CD14-positive monocyte (primary cell): Measurements from ENCODE around the gene DNAJC1. TPM values are rescaled to one million over a fixed set of nuclear protein-coding genes. Genes with fewer than 3 reads are reported as not detected.

ENCODE experiments used
- DNase-seq, 3 donors: peaks; one replicate each; pipeline ENCODE4 v3.0.0-alpha.2; 2011 to 2022
- H2AFZ ChIP-seq: 2 replicates; pipeline ENCODE4 v1.6.0; 2012; ENCODE audit warnings: mild to moderate bottlenecking, low read depth, low read length, inconsistent platforms; ENCODE audit not compliant: insufficient read depth, poor library complexity, severe bottlenecking
- H3K27ac ChIP-seq, 2 donors: 1 replicate in 1 of 2; 2 replicates in 1 of 2; pipeline ENCODE4 v1.5.1; 2012 to 2013; ENCODE audit warnings: low read length in 2 of 2, control low read depth in 1 of 2, inconsistent platforms in 1 of 2, low read depth in 1 of 2, mild to moderate bottlenecking in 1 of 2
- H3K27me3 ChIP-seq, 2 donors: one replicate each; pipeline versions ENCODE4 v1.6.0 to v1.6.1; 2011 to 2013; ENCODE audit warnings: low read length in 2 of 2; ENCODE audit not compliant: control insufficient read depth in 2 of 2, insufficient read depth in 2 of 2
- H3K36me3 ChIP-seq, 2 donors: replicated peaks in 1 of 2; 1 replicate in 1 of 2; 2 replicates in 1 of 2; pipeline versions ENCODE4 v1.5.1 to v1.6.1; 2012 to 2013; ENCODE audit warnings: low read length in 2 of 2, control low read depth in 1 of 2, inconsistent platforms in 1 of 2, mild to moderate bottlenecking in 1 of 2; ENCODE audit not compliant: insufficient read depth in 2 of 2, control insufficient read depth in 1 of 2
- H3K4me1 ChIP-seq, 2 donors: 1 replicate in 1 of 2; 2 replicates in 1 of 2; pipeline versions ENCODE4 v1.5.1 to v1.6.1; 2012 to 2013; ENCODE audit warnings: low read length in 2 of 2, control low read depth in 1 of 2, inconsistent platforms in 1 of 2, mild to moderate bottlenecking in 1 of 2, moderate library complexity in 1 of 2; ENCODE audit not compliant: insufficient read depth in 2 of 2, control insufficient read depth in 1 of 2
- H3K4me2 ChIP-seq: replicated peaks from 2 replicates; pipeline ENCODE3; 2012; ENCODE audit warnings: low read length, moderate library complexity, mild to moderate bottlenecking; ENCODE audit not compliant: poor library complexity, severe bottlenecking; ENCODE audit errors: extremely low read depth
- H3K4me3 ChIP-seq, 3 experiments: fragments of 200-600 bp in 1 of 3; sonication (generic) in 1 of 3; replicated peaks in 1 of 3; 1 replicate in 2 of 3; 2 replicates in 1 of 3; pipeline ENCODE4 v1.5.1; 2011 to 2013; ENCODE audit warnings: low read length in 3 of 3, mild to moderate bottlenecking in 3 of 3, control low read depth in 2 of 3, low read depth in 2 of 3, inconsistent platforms in 1 of 3, moderate library complexity in 1 of 3
- H3K79me2 ChIP-seq: 2 replicates; pipeline ENCODE4 v1.6.0; 2012; ENCODE audit warnings: mild to moderate bottlenecking, control low read depth, inconsistent platforms, low read length, moderate library complexity; ENCODE audit not compliant: insufficient read depth
- H3K9ac ChIP-seq: 2 replicates; pipeline ENCODE4 v1.6.0; 2017; ENCODE audit warnings: low read length, mild to moderate bottlenecking; ENCODE audit not compliant: insufficient read depth, poor library complexity, severe bottlenecking
- H3K9me3 ChIP-seq, 2 donors: replicated peaks in 1 of 2; 1 replicate in 1 of 2; 2 replicates in 1 of 2; pipeline versions ENCODE4 v1.5.1 to v1.6.1; 2012 to 2013; ENCODE audit warnings: low read length in 2 of 2, control low read depth in 1 of 2; ENCODE audit not compliant: control insufficient read depth in 1 of 2, insufficient read depth in 1 of 2
- H4K20me1 ChIP-seq: 2 replicates; pipeline ENCODE4 v1.6.0; 2012; ENCODE audit warnings: mild to moderate bottlenecking, low read length, control low read depth, moderate library complexity; ENCODE audit not compliant: insufficient read depth
- H3K27ac Mint-ChIP-seq, 7 donors: one replicate each; pipeline ENCODE4 v1.8.0; 2020; ENCODE audit warnings: mild to moderate bottlenecking in 7 of 7, mixed read lengths in 7 of 7, moderate library complexity in 6 of 7, inconsistent platforms in 2 of 7
- H3K27me3 Mint-ChIP-seq, 3 donors: one replicate each; pipeline ENCODE4 v1.8.0; 2021 to 2022; ENCODE audit warnings: low read depth in 3 of 3, mild to moderate bottlenecking in 3 of 3, mixed read lengths in 3 of 3, moderate library complexity in 3 of 3, inconsistent platforms in 1 of 3
- H3K36me3 Mint-ChIP-seq, 2 donors: one replicate each; pipeline ENCODE4 v1.8.0; 2020; ENCODE audit warnings: mixed read lengths in 2 of 2, inconsistent platforms in 1 of 2, mild to moderate bottlenecking in 1 of 2
- H3K4me1 Mint-ChIP-seq: one replicate; pipeline ENCODE4 v1.8.0; 2020; ENCODE audit warnings: mild to moderate bottlenecking, mixed read lengths
- H3K4me3 Mint-ChIP-seq, 2 donors: one replicate each; pipeline ENCODE4 v1.8.0; 2020; ENCODE audit warnings: mild to moderate bottlenecking in 2 of 2, mixed read lengths in 2 of 2, moderate library complexity in 1 of 2
- H3K9me3 Mint-ChIP-seq, 7 donors: one replicate each; pipeline ENCODE4 v1.8.0; 2020 to 2022; ENCODE audit warnings: mixed read lengths in 7 of 7, mild to moderate bottlenecking in 6 of 7, moderate library complexity in 6 of 7, inconsistent platforms in 2 of 7
- CTCF ChIP-seq: fragments of 200-600 bp; IDR thresholded peaks from one replicate; pipeline ENCODE4 v1.8.0; 2022; ENCODE audit warnings: antibody characterized with exemption, mild to moderate bottlenecking
- WGBS: methylation state at CpG from one replicate; pipeline ENCODE4 v1.1.5; 2013; ENCODE audit warnings: missing lambda C conversion rate; ENCODE audit not compliant: insufficient coverage; 5-methylcytosine and 5-hydroxymethylcytosine counted together
- intact Hi-C, 2 donors: fragments of 100-400 bp; cut with micrococcal nuclease; formaldehyde crosslinking; loops; one replicate each; pipeline versions ENCODE4 v1.15.0 to v1.15.1; 2023
- polyA plus RNA-seq, 3 donors: library from polyadenylated mRNA; depleted of rRNA in 1 of 3; unstranded in 2 of 3; stranded (reverse) in 1 of 3; fragments of 300-500 nt in 2 of 3; fragments of >200 nt in 1 of 3; fragmentation: Illumina TruSeq in 2 of 3; gene quantifications; 1 replicate in 2 of 3; 2 replicates in 1 of 3; pipeline ENCODE4 v1.2.3, GENCODE V29; 2012 to 2021

DNAJC1 gene
- polyA plus RNA-seq, 3 donors = 11.4 to 12.9 (median 12.5) TPM

- Mint-ChIP-seq H3K36me3 (peaks cover 29 to 50% of the 10 kb centered on the region in 2 donors), H3K4me3 (no peak overlapping the region), H3K27me3 (no peaks in the 10 kb centered on the region), H3K27ac (no peak overlapping the region), H3K9me3 (peaks cover 0 to 2% (median 0%) of the 10 kb centered on the region in 7 donors), H3K4me1 (peaks cover 5% of the 10 kb centered on the region)
- 95% methylated on average over 20 of the region's 21 CpGs for WGBS
- H2AFZ ChIP-seq = no peak overlapping the region
- no peaks in the 10 kb centered on the region for H3K4me1 ChIP-seq
- intact Hi-C loops = no loop called here
- DNase-seq = no peak
- H3K36me3 ChIP-seq = peaks cover 13 to 28% of the 10 kb centered on the region in 2 donors
- no peaks in the 10 kb centered on the region for H4K20me1 ChIP-seq
- H3K27me3 ChIP-seq = no peaks in the 10 kb centered on the region
- no peaks in the 10 kb centered on the region for H3K9me3 ChIP-seq
- no peak overlapping the region for H3K9ac ChIP-seq
- no peaks in the 10 kb centered on the region for H3K79me2 ChIP-seq
- H3K4me2 ChIP-seq = no peak overlapping the region
- H3K4me3 ChIP-seq = no peak overlapping the region
- no peak overlapping the region for H3K27ac ChIP-seq
- TF ChIP-seq CTCF = no peak
Observed at GRCh38 chr10:21759232-21759631, 244.3 kb downstream of the DNAJC1 start.

DNA sequence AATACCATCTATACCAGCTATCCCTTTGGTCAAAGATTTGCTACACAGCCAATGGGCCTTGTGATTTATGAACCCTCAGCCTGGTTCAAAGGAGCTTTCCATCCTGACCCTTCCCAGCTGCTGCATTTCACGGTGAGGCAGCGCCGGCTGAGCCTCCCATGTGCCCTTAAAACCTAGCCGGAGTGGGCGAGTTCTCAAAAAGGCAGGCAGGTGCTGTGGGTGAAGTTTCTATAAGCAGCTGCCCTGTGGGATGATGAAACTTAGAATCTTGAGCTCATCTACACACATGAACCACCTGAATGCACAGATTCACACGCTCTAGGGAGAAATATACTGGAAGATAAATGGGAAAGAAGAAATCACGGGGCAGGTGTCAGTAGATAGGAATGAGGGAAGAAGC, 244.8 kb downstream of the DNAJC1 start:
- Mint-ChIP-seq H3K4me3 (no peak overlapping the region), H3K27ac (no peak overlapping the region), H3K9me3 (peaks cover 0 to 2% (median 0%) of the 10 kb centered on the region in 7 donors), H3K27me3 (no peaks in the 10 kb centered on the region), H3K36me3 (peaks cover 28 to 52% of the 10 kb centered on the region in 2 donors), H3K4me1 (peaks cover 8% of the 10 kb centered on the region)
- Histone ChIP-seq H3K4me2 (no peak overlapping the region), H3K36me3 (peaks cover 13 to 28% of the 10 kb centered on the region in 2 donors), H3K4me3 (no peak overlapping the region), H3K9ac (no peak overlapping the region), H3K79me2 (no peaks in the 10 kb centered on the region), H2AFZ (no peak overlapping the region), H3K9me3 (no peaks in the 10 kb centered on the region), H3K27ac (no peak overlapping the region), H4K20me1 (no peaks in the 10 kb centered on the region), H3K4me1 (no peaks in the 10 kb centered on the region), H3K27me3 (no peaks in the 10 kb centered on the region)
- no peak for TF ChIP-seq CTCF
- intact Hi-C loops = no loop called here
- WGBS = 100% methylated on average over 2 of the region's 7 CpGs
- no peak for DNase-seq
